Stomach (tissue), 4 donors: Measurements from ENCODE around the gene GNG14.

Experiments used
- CTCF ChIP-seq, 7 experiments: fragments of 450-650 bp in 4 of 7; fragments of 200-600 bp in 3 of 7; sonication (generic) in 3 of 7; IDR thresholded peaks; one replicate each; pipeline ENCODE4 v1.5.1; 2016 to 2019; ENCODE audit warnings: antibody characterized with exemption in 7 of 7, control low read depth in 2 of 7, mild to moderate bottlenecking in 1 of 7
- POLR2A ChIP-seq, 4 donors: fragments of 450-650 bp; IDR thresholded peaks; one replicate each; pipeline ENCODE4 v1.6.1; 2016; ENCODE audit warnings: antibody characterized with exemption in 4 of 4, control low read depth in 2 of 4, mild to moderate bottlenecking in 1 of 4, moderate library complexity in 1 of 4

- TF ChIP-seq POLR2A (IDR thresholded peaks at IDR 0.05) (no peak), CTCF (IDR thresholded peaks at IDR 0.05) (no peak)
Measured at GRCh38 chr19:12720296-12720695, 32.5 kb downstream of the GNG14 start.
